HepG2 (cell line): Measurements from ENCODE around the gene TAS1R3. TPM values are rescaled to one million over a fixed set of nuclear protein-coding genes. Genes with fewer than 3 reads are reported as not detected.
A peak's percentile ranks its signal among the peaks of the same experiment; 100 is the strongest.

Source experiments
- CEBPG ChIP-seq: IDR thresholded peaks from 2 replicates; pipeline ENCODE4 v1.6.1; 2016
- MLLT10 ChIP-seq: sonication (generic); formaldehyde crosslinking; IDR thresholded peaks from 2 replicates; pipeline ENCODE4 v1.4.0; 2020; ENCODE audit warnings: missing genetic modification reagents
- NBN ChIP-seq: fragments of 450-650 bp; conservative IDR thresholded peaks from 2 replicates; pipeline ENCODE4 v1.6.1; 2017
- RELA ChIP-seq: sonication (generic); formaldehyde crosslinking; IDR thresholded peaks from 2 replicates; pipeline ENCODE4 v1.4.0; 2020; ENCODE audit warnings: missing genetic modification reagents
- U2AF2 ChIP-seq: fragments of 200-400 bp; formaldehyde crosslinking; IDR thresholded peaks from 2 replicates; pipeline ENCODE4 v1.6.1; 2017; ENCODE audit warnings: low read depth, mild to moderate bottlenecking, low read length
- ZNF274 ChIP-seq: sonication (generic); formaldehyde crosslinking; IDR thresholded peaks from 2 replicates; pipeline ENCODE4 v1.5.1; 2020; ENCODE audit warnings: mild to moderate bottlenecking, missing genetic modification reagents
- ZNF30 ChIP-seq: sonication (generic); formaldehyde crosslinking; IDR thresholded peaks from 2 replicates; pipeline ENCODE4 v1.5.0; 2020; ENCODE audit warnings: mild to moderate bottlenecking, missing genetic modification reagents
- ZNF850 ChIP-seq: sonication (generic); formaldehyde crosslinking; conservative IDR thresholded peaks from 2 replicates; pipeline ENCODE4 v1.9.0; 2021; ENCODE audit warnings: mild to moderate bottlenecking, missing genetic modification reagents
- polyA plus RNA-seq, 8 experiments: library from polyadenylated mRNA; depleted of rRNA in 3 of 8; stranded (reverse) in 7 of 8; unstranded in 1 of 8; fragments of >200 nt; fragmentation: Illumina TruSeq in 4 of 8; extraction: Trizol in 4 of 8; gene quantifications; 2 replicates each; pipeline versions ENCODE4 v1.2.1 to v1.2.3, GENCODE V29; 2011 to 2016; ENCODE audit warnings: low read depth in 4 of 8, missing spikeins in 1 of 8, mixed read lengths in 1 of 8; ENCODE audit not compliant: insufficient read depth in 1 of 8
- total RNA-seq, 5 experiments: library from RNA; depleted of rRNA; stranded (reverse); fragments of >200 nt; fragmentation: Illumina TruSeq; extraction: Trizol; gene quantifications; 2 replicates each; pipeline ENCODE4 v1.2.3, GENCODE V29; 2016; ENCODE audit warnings: low read depth in 1 of 5
- TF ChIP-seq, protein P1 (sequence below): sonication (generic); formaldehyde crosslinking; IDR thresholded peaks from 2 replicates; pipeline ENCODE4 v1.5.0; 2020; ENCODE audit warnings: missing genetic modification reagents
- TF ChIP-seq, protein P2 (sequence below): sonication (generic); formaldehyde crosslinking; IDR thresholded peaks from 2 replicates; pipeline ENCODE4 v1.5.0; 2020; ENCODE audit warnings: mild to moderate bottlenecking, missing genetic modification reagents, borderline replicate concordance
- TF ChIP-seq, protein P3 (sequence below): sonication (generic); formaldehyde crosslinking; IDR thresholded peaks from 2 replicates; pipeline ENCODE4 v1.5.1; 2020; ENCODE audit warnings: mild to moderate bottlenecking, missing genetic modification reagents, borderline replicate concordance
- TF ChIP-seq, protein P4 (sequence below): sonication (generic); formaldehyde crosslinking; conservative IDR thresholded peaks from 2 replicates; pipeline ENCODE4 v1.4.0; 2020; ENCODE audit warnings: missing genetic modification reagents
- TF ChIP-seq, protein P5 (sequence below): IDR thresholded peaks from 2 replicates; pipeline ENCODE4 v1.6.1; 2012; ENCODE audit warnings: low read length, improper control_type of control experiment

TAS1R3 gene
- total and polyA plus RNA-seq, 2 of the 13 experiments (the other 11 are each of a cell fraction or from before 2014, with no cell fraction given): 0.13 to 0.15 TPM

DNA sequence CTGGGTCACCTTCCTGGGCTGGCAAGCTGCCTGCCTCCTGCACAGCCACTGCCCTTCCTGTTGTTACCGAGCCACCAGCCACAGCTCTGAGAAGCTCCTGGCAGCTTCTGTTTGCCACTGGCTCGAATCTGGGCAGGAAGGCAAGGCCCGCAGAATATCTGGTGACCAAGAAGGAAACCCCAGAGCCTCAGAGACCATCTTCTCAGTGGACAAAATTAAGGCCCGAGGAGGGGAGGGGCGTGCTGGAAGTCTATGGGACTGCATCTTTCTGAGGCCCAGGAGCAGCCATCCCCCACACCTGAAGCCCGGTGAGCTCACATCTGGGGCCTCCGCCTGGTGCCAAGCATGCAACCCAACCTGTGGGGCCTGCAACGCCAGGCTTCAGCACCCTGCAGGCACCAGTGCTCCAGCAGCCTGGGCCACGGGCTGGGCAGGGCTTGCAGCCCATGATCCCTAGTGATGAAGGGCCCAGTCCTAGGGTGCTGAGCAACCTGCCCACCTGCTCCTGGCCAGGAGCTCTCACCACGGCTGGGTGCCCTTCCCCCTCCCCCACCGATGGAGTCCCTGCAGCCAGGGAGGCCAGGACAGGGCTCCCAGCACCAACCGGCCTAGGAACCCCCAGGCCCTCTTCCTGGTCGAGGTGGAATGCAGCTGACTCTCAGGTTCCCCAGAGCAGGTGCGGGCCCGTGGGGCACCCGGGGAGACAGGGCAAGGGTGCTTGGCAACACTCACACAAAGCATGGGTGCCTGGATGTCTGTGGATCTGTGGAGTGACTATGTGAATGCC lies 5.6 kb upstream of the TAS1R3 start (continued):
- TF ChIP-seq RELA (CRISPR knock-in tag) (no peak), ZNF30 (CRISPR knock-in tag) (no peak), MLLT10 (CRISPR knock-in tag) (no peak), NBN (no peak), CEBPG (CRISPR knock-in tag) (no peak), ZNF850 (no peak), U2AF2 (no peak), ZNF274 (0 out of 2 replicates have a peak, but pooled peaks have one; percentile 67)
- TF ChIP-seq, protein P1, sequence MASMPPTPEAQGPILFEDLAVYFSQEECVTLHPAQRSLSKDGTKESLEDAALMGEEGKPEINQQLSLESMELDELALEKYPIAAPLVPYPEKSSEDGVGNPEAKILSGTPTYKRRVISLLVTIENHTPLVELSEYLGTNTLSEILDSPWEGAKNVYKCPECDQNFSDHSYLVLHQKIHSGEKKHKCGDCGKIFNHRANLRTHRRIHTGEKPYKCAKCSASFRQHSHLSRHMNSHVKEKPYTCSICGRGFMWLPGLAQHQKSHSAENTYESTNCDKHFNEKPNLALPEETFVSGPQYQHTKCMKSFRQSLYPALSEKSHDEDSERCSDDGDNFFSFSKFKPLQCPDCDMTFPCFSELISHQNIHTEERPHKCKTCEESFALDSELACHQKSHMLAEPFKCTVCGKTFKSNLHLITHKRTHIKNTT (CRISPR knock-in tag): no peak
- TF ChIP-seq, protein P2, sequence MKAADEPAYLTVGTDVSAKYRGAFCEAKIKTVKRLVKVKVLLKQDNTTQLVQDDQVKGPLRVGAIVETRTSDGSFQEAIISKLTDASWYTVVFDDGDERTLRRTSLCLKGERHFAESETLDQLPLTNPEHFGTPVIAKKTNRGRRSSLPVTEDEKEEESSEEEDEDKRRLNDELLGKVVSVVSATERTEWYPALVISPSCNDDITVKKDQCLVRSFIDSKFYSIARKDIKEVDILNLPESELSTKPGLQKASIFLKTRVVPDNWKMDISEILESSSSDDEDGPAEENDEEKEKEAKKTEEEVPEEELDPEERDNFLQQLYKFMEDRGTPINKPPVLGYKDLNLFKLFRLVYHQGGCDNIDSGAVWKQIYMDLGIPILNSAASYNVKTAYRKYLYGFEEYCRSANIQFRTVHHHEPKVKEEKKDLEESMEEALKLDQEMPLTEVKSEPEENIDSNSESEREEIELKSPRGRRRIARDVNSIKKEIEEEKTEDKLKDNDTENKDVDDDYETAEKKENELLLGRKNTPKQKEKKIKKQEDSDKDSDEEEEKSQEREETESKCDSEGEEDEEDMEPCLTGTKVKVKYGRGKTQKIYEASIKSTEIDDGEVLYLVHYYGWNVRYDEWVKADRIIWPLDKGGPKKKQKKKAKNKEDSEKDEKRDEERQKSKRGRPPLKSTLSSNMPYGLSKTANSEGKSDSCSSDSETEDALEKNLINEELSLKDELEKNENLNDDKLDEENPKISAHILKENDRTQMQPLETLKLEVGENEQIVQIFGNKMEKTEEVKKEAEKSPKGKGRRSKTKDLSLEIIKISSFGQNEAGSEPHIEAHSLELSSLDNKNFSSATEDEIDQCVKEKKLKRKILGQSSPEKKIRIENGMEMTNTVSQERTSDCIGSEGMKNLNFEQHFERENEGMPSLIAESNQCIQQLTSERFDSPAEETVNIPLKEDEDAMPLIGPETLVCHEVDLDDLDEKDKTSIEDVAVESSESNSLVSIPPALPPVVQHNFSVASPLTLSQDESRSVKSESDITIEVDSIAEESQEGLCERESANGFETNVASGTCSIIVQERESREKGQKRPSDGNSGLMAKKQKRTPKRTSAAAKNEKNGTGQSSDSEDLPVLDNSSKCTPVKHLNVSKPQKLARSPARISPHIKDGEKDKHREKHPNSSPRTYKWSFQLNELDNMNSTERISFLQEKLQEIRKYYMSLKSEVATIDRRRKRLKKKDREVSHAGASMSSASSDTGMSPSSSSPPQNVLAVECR (CRISPR knock-in tag): no peak; the same call in 1 of the 2 replicates
- TF ChIP-seq, protein P3, sequence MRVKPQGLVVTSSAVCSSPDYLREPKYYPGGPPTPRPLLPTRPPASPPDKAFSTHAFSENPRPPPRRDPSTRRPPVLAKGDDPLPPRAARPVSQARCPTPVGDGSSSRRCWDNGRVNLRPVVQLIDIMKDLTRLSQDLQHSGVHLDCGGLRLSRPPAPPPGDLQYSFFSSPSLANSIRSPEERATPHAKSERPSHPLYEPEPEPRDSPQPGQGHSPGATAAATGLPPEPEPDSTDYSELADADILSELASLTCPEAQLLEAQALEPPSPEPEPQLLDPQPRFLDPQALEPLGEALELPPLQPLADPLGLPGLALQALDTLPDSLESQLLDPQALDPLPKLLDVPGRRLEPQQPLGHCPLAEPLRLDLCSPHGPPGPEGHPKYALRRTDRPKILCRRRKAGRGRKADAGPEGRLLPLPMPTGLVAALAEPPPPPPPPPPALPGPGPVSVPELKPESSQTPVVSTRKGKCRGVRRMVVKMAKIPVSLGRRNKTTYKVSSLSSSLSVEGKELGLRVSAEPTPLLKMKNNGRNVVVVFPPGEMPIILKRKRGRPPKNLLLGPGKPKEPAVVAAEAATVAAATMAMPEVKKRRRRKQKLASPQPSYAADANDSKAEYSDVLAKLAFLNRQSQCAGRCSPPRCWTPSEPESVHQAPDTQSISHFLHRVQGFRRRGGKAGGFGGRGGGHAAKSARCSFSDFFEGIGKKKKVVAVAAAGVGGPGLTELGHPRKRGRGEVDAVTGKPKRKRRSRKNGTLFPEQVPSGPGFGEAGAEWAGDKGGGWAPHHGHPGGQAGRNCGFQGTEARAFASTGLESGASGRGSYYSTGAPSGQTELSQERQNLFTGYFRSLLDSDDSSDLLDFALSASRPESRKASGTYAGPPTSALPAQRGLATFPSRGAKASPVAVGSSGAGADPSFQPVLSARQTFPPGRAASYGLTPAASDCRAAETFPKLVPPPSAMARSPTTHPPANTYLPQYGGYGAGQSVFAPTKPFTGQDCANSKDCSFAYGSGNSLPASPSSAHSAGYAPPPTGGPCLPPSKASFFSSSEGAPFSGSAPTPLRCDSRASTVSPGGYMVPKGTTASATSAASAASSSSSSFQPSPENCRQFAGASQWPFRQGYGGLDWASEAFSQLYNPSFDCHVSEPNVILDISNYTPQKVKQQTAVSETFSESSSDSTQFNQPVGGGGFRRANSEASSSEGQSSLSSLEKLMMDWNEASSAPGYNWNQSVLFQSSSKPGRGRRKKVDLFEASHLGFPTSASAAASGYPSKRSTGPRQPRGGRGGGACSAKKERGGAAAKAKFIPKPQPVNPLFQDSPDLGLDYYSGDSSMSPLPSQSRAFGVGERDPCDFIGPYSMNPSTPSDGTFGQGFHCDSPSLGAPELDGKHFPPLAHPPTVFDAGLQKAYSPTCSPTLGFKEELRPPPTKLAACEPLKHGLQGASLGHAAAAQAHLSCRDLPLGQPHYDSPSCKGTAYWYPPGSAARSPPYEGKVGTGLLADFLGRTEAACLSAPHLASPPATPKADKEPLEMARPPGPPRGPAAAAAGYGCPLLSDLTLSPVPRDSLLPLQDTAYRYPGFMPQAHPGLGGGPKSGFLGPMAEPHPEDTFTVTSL (CRISPR knock-in tag): no peak
- TF ChIP-seq, protein P4, sequence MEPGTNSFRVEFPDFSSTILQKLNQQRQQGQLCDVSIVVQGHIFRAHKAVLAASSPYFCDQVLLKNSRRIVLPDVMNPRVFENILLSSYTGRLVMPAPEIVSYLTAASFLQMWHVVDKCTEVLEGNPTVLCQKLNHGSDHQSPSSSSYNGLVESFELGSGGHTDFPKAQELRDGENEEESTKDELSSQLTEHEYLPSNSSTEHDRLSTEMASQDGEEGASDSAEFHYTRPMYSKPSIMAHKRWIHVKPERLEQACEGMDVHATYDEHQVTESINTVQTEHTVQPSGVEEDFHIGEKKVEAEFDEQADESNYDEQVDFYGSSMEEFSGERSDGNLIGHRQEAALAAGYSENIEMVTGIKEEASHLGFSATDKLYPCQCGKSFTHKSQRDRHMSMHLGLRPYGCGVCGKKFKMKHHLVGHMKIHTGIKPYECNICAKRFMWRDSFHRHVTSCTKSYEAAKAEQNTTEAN (CRISPR knock-in tag): no peak
- TF ChIP-seq, protein P5, sequence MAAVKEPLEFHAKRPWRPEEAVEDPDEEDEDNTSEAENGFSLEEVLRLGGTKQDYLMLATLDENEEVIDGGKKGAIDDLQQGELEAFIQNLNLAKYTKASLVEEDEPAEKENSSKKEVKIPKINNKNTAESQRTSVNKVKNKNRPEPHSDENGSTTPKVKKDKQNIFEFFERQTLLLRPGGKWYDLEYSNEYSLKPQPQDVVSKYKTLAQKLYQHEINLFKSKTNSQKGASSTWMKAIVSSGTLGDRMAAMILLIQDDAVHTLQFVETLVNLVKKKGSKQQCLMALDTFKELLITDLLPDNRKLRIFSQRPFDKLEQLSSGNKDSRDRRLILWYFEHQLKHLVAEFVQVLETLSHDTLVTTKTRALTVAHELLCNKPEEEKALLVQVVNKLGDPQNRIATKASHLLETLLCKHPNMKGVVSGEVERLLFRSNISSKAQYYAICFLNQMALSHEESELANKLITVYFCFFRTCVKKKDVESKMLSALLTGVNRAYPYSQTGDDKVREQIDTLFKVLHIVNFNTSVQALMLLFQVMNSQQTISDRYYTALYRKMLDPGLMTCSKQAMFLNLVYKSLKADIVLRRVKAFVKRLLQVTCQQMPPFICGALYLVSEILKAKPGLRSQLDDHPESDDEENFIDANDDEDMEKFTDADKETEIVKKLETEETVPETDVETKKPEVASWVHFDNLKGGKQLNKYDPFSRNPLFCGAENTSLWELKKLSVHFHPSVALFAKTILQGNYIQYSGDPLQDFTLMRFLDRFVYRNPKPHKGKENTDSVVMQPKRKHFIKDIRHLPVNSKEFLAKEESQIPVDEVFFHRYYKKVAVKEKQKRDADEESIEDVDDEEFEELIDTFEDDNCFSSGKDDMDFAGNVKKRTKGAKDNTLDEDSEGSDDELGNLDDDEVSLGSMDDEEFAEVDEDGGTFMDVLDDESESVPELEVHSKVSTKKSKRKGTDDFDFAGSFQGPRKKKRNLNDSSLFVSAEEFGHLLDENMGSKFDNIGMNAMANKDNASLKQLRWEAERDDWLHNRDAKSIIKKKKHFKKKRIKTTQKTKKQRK: no peak
